Activated naive CD4-positive, alpha-beta T cell treated with Interleukin-2 at 50 U/mL for 16 hours (primary cell): Measurements from ENCODE around the gene PRR32.
"Not testable (repeated sequence)": the region's sequence is repeated elsewhere in the genome, so short reads cannot be mapped to it uniquely, and the experiment has no call there.

Source experiments
- DNase-seq: peaks from one replicate; pipeline ENCODE4 v3.0.0-alpha.2; 2020

The PRR32 gene

DNA sequence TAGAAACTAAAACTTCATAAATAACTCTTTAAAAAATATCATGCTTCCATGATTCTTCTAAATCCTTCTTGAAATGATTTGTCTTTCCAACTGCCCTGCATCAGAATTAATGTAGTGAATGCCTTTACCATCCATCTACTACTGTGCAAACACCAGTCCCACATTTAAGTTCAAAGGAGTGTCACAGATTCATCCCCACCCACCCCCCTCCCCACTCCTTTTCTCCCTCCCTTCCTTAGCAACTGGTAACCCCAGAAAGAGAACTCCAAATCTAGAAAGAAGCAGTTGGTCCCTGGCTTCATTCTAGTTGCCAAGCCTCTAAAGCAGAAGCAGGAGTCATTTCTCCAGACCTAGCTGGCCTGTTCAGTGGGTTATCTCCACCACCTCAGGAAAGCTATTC, at the start of gene PRR32:
TSS of gene PRR32 (plus strand) at position 301 of the 400 bp plus-strand sequence. CDS start 115 bp downstream, outside the sequence.
- DNase-seq = no peak

DNA sequence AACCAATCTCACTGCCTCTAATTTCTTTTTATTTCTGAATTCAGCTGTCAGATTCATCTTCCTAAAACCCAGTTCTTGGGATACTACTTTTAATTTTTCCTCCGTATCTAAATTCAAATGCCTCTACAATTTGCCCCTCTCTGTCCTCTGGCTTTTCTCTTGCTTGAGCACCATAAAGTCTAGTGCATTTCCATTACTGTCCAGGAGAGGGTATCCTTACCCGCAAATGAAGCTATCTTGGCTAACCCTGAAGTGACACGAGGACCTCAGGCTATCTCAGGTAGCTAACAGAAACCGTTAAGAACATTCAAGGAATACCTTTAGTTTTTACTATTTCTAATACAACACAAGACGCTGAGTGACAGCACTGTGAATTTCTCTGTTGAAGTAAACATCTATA, 49.4 kb upstream of the PRR32 start:
- DNase-seq = no peak

DNA sequence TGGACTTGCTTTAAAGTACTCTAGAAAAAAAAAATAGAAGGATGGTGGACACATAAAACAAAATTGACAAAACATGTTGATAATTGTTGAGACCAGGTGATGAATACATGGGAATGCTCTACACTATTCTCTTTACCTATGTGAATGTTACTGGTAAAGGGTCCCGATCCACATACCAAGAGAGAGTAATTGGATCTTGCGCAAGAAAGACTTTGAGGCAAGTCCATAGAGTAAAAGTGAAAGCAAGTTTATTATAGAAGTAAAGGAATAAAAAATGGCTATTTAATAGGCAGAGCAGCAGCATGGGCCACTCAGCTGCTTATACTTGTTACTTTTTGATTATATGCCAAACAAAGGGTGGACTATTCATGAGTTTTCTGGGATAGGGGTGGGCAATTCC, 34.0 kb upstream of the PRR32 start:
- no peak for DNase-seq

DNA sequence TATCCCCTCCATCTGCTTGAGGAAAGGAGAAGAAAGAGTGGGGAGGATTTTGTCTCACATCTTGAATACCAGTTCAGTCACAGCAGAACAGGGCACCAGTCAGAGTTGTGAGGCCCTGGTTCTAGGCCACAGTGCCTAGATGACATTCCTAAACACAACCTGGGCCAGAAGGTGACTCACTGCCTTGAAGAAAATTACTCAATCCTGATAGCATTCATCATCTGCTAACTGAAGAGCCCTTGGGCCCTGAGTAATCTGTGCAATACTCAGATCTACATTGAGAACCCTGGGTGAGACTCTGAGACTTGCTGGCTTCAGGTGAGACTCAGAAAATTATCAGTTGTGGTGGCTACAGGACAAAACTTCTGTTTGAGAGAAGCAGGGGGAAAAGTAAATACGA, 20.5 kb upstream of the PRR32 start:
- DNase-seq = no peak

DNA sequence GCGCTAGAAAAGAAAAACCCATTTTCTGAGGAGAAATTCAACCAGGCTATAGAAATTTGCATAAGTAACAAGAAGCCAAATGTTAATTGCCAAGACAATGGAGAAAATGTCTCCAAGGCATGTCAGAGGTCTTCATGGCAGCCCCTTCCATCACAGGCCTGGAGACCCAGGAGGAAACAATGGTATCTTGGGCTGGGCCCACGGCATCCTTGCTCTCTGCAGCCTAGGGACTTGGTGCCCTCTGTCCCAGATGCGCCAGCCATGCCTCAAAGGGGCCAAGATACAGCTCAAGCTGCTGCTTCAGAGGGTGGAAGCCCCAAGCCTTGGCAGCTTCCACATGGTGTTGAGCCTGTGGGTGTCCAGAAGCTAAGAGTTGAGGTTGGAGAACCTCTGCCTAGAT, 12.7 kb upstream of the PRR32 start:
- not testable (repeated sequence) for DNase-seq

DNA sequence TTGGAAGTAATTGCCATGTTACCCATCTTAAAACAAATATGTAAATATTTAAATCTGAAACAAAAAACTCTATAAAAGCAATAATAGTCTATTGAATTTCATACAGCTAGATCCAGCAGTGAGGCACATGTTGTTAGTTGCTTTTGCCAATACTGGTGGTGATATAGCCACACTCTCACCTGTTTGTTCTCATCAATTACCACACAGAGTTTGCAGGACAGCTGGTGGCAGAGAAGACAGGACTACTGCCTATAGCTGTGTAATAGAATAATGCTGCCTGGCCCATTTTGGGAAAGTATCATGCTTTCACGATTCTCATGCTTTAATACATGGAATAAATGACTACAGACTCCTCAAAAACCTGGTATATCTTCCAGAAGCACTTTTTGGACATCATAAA, 3.7 kb upstream of the PRR32 start:
- no peak for DNase-seq

DNA sequence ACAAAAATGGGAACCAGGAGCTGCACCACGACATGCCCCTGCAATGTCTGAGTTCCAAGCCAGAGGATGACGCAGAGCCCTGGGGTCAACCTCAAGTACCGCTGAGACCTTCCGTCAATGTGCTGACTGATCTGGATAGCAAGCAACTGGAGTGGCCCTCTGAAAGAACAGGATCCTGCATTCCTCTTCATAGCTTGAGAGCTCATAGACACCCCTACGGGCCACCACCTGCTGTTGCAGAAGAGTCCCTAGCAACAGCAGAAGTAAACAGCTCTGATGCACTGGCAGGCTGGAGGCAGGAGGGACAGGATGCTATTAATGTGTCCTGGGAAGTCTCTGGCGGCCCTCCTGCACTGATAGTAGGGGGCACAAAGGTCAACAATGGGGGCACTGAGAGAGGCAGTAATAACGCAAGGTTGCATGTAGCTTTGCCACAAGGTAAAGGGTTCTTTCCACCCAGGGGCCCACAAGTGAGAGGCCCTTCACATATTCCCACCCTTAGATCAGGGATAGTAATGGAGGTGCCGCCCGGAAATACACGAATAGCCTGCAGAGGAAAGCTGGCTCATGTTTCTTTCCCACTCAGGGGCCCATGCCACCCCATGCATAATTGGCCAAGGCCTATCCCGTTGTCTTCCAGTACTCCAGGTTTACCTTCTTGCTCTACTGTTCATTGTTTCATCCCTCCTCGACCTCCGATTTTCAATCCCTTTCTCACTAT, 1.3 kb downstream of the PRR32 start:
- no peak for DNase-seq

DNA sequence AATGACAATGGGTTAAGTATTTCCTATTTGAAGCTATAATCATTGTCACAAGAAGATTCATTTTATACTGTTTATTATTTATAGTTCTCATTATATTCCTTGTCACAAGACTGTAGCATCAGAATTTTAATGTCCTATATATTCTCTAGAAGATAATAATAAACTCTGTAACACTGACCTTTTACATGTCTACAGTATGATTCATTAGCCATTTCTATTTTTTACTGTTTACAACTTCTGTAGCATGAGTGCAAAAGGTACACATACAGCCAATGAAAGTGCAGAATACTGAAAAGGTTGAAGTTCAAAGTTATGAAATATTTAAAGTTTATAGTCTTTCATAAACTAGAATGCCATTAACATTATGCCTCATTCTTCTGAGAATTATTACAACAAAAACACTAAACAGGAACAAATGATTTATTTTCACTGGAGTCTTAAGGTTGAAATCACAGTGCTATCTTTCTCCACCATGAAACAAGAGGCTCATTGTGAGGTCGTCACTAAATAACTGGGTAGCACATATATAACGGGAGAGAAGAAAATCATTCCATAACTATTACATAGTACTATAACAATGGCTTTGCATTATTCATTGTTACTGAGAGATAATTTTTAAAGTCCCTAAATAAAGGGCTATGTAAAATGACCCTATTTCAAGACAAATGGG, 4.9 kb downstream of the PRR32 start:
- no peak for DNase-seq

DNA sequence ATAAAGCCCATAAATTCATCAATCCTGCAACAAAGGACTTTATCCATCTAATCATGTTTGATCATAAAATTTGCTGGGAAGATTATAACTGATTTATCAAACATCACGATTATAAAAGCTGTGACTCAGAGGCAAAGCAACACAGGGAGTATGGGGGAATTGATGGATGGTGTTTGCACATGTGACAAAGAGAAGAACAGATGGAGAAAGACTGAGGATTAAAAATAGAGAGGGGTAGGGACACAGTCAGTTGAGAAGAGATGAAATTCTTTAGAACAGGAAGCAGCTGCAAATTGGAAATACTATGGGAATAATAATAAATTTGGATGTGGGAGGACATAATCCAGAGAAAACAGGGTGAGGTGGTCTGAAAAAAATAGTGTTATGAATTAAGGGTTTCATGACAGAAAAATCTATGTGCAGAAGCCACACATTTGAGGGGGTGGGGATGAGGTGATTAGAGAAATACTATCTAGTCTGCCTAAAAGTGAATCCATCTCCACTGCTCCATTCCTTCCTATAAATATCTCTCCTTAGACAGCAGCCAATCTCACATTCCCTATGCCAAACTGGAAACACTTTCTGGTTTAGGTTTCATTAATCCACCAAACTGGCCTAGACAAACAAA, 6.2 kb downstream of the PRR32 start:
- DNase-seq = no peak

- DNase-seq = no peak
Observed at GRCh38 chrX:126836186-126836585, 16.7 kb downstream of the PRR32 start.

DNA sequence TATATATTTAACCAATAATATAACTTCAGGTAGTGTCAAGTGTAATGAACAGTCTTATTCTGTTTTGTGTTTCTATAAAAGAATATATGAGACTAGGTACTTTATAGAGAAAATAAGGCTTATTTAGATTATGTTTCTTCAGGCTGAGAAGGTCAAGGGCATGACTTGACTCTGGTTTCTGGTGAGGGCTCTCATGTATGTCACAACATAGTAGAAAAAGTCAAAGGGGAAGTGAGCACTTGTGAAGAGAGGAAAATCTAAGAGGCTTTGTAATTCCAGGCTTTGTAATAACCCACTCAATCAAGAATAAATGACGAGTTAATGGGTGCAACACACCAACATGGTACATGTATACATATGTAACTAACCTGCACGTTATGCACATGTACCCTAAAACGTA, 27.6 kb downstream of the PRR32 start:
- DNase-seq = no peak

- no peak for DNase-seq
Observed at GRCh38 chrX:126855839-126856524, 36.5 kb downstream of the PRR32 start.
